ENCODE results near the gene POU4F1. TPM values are rescaled to one million over a fixed set of nuclear protein-coding genes. Genes with fewer than 3 reads are reported as not detected.
A peak's percentile ranks its signal among the peaks of the same experiment; 100 is the strongest.

The POU4F1 gene
- total and polyA plus RNA-seq, 12 donors = 0.03 TPM; not detected in 11

- Histone ChIP-seq H3K4me1 (replicated peaks in 1 of 2) (no peaks in the 10 kb centered on the region), H3K27ac (no peak overlapping the region), H3K36me3 (replicated peaks in 1 of 2) (peaks cover 0 to 8% of the 10 kb centered on the region in 2 donors), H3K4me3 (no peak overlapping the region), H3K27me3 (no peaks in the 10 kb centered on the region), H3K9me3 (replicated peaks in 1 of 3) (no peaks in the 10 kb centered on the region)
- no peak for DNase-seq
- TF ChIP-seq CTCF (IDR thresholded peaks at IDR 0.05) (no peak), POLR2A (IDR thresholded peaks at IDR 0.05) (no peak)
- intact Hi-C loops (cut with DNase I) = no loop called here
- 99 to 100% (median 100%) methylated on average over 1 of the region's 1 CpG for WGBS, 4 donors
Measured at GRCh38 chr13:78618411-78618810, 15.1 kb upstream of the POU4F1 start.

GRCh38 chr13:78611040-78611439 is 7.7 kb upstream of the POU4F1 start:
- H3K27me3 ChIP-seq = peaks cover 30% of the 10 kb centered on the region
- no peak for DNase-seq
- peaks cover 10 to 19% of the 10 kb centered on the region in 2 donors for H3K4me1 ChIP-seq (replicated peaks in 1 of 2)
- no peaks in the 10 kb centered on the region for H3K36me3 ChIP-seq (replicated peaks in 1 of 2)
- H3K4me3 ChIP-seq = no peak overlapping the region
- no peaks in the 10 kb centered on the region for H3K9me3 ChIP-seq (replicated peaks in 1 of 3)
- intact Hi-C loops (cut with DNase I) = no loop called here
- WGBS, 4 donors = 51 to 53% (median 52%) methylated on average over 3 of the region's 3 CpGs
- no peak for TF ChIP-seq CTCF (IDR thresholded peaks at IDR 0.05)
- no peak for TF ChIP-seq POLR2A (IDR thresholded peaks at IDR 0.05)
- H3K27ac ChIP-seq = no peak overlapping the region

- TF ChIP-seq CTCF (IDR thresholded peaks at IDR 0.05) = no peak
- TF ChIP-seq POLR2A (IDR thresholded peaks at IDR 0.05) = no peak
- WGBS, 4 donors = 46 to 56% (median 53%) methylated on average over 4 of the region's 4 CpGs
Measured at GRCh38 chr13:78610381-78610883, 7.1 kb upstream of the POU4F1 start.

GRCh38 chr13:78609464-78610205 is 6.3 kb upstream of the POU4F1 start:
- Histone ChIP-seq H3K36me3 (replicated peaks in 1 of 2) (no peaks in the 10 kb centered on the region), H3K9me3 (replicated peaks in 1 of 3) (no peaks in the 10 kb centered on the region), H3K27ac (no peak overlapping the region), H3K4me3 (peak overlapping the region in 2 of 4 donors; percentile 32 to 57), H3K4me1 (replicated peaks in 1 of 2) (peaks cover 10 to 19% of the 10 kb centered on the region in 2 donors), H3K27me3 (peaks cover 44% of the 10 kb centered on the region)
- WGBS, 4 donors = 13 to 33% (median 19%) methylated on average over 23 to 33 of the region's 33 CpGs
- DNase-seq = peak in 4 of 7 donors; percentile 23 to 36 (median 28)
- TF ChIP-seq CTCF (IDR thresholded peaks at IDR 0.05) = no peak
- no peak for TF ChIP-seq POLR2A (IDR thresholded peaks at IDR 0.05)
- intact Hi-C loops (cut with DNase I) = loop anchor here in 1 of 2 donors (10.0 kb wide), 1 partner anchor 55 kb away; no protein-coding TSS in a partner anchor

More at GRCh38 chr13:78610381-78610883, 7.1 kb upstream of the POU4F1 start:
- Histone ChIP-seq H3K9me3 (replicated peaks in 1 of 3) (no peaks in the 10 kb centered on the region), H3K27me3 (peaks cover 36% of the 10 kb centered on the region), H3K36me3 (replicated peaks in 1 of 2) (no peaks in the 10 kb centered on the region), H3K27ac (no peak overlapping the region), H3K4me3 (no peak overlapping the region), H3K4me1 (replicated peaks in 1 of 2) (peaks cover 10 to 19% of the 10 kb centered on the region in 2 donors)
- DNase-seq = no peak
- intact Hi-C loops (cut with DNase I) = no loop called here

All from adrenal gland (tissue), 12 donors.